Measurements from ENCODE around the gene PTCH1. TPM values are rescaled to one million over a fixed set of nuclear protein-coding genes. Genes with fewer than 3 reads are reported as not detected.

PTCH1 gene
- total RNA-seq, 2 donors from 2014 or later: 12.6 to 19.2 TPM

- ATAC-seq (ENCODE audit: insufficient number of reproducible peaks, low FRiP score, low read depth) (no peak), DNase-seq (ENCODE audit: low spot score) (no peak)
- Histone ChIP-seq H3K36me3 (no peaks in the 10 kb centered on the region), H3K4me3 (no peak overlapping the region), H3K27ac (no peak overlapping the region), H3K9me3 (no peaks in the 10 kb centered on the region), H3K4me1 (ENCODE audit: control insufficient read depth in 1 of 2, low read depth in 2 of 2) (no peaks in the 10 kb centered on the region), H3K27me3 (replicated peaks; ENCODE audit: insufficient read depth) (no peaks in the 10 kb centered on the region)
- TF ChIP-seq CTCF (IDR thresholded peaks at IDR 0.05): no peak
Measured at GRCh38 chr9:95399261-95399660, 117.5 kb downstream of the PTCH1 start.

Other genes with a start within 250 kb of the PTCH1 start
- gene FANCC, start 199.3 kb downstream of the PTCH1 start, total RNA-seq: 1 to 10 TPM; 5.7 to 9.6 TPM

Measured in thoracic aorta (tissue), 2 donors.